ENCODE results near the gene ARL13B. TPM values are rescaled to one million over a fixed set of nuclear protein-coding genes. Genes with fewer than 3 reads are reported as not detected.
A peak's percentile ranks its signal among the peaks of the same experiment; 100 is the strongest.

The ARL13B gene
- polyA plus RNA-seq, 1 experiment = 6.3 TPM

GRCh38 chr3:93973131-93974126, 6.5 kb upstream of the ARL13B start, which contains the start of gene PROS1:
Gene PROS1 (minus strand): TSS chr3:93973896. CDS start chr3:93973749, 147 bp downstream.
- POLR2A ChIA-PET = interaction anchor here (1.6 kb wide), 1 partner anchor 89 kb away, joined by 10 read pairs; the partner anchor contains the start of genes DHFR2 and NSUN3
- H3K4me3 ChIP-seq (ENCODE audit: low read depth, low read length) = peak within 1 kb of the TSS; percentile 71

GRCh38 chr3:93981649-93982048, 1.7 kb downstream of the ARL13B start:
- POLR2A ChIA-PET = no interaction called here
- no peak for DNase-seq (ENCODE audit: low read depth, low spot score)
- Histone ChIP-seq H3K9me3 (ENCODE audit: control insufficient read depth, insufficient read depth, low read length) (no peaks in the 10 kb centered on the region; the same call in 1 of the 2 replicates), H3K27me3 (ENCODE audit: control insufficient read depth, insufficient read depth, low read length) (no peaks in the 10 kb centered on the region), H3K4me3 (ENCODE audit: low read depth, low read length) (no peak overlapping the region), H3K27ac (ENCODE audit: low read depth, low read length) (no peak overlapping the region)
- no peak for TF ChIP-seq CTCF (IDR thresholded peaks at IDR 0.05; ENCODE audit: low read depth, low read length)
- CTCF ChIA-PET = interaction anchor here (0.9 to 1.5 kb wide), 2 partner anchors 23 to 88 kb away, joined by 5 read pairs; no protein-coding TSS in a partner anchor

More at GRCh38 chr3:93973131-93974126, 6.5 kb upstream of the ARL13B start, which contains the start of gene PROS1:
- Histone ChIP-seq H3K27me3 (ENCODE audit: control insufficient read depth, insufficient read depth, low read length) (no peaks in the 10 kb centered on the region), H3K9me3 (ENCODE audit: control insufficient read depth, insufficient read depth, low read length) (no peaks in the 10 kb centered on the region), H3K27ac (ENCODE audit: low read depth, low read length) (peak within 1 kb of the TSS; percentile 72)
- DNase-seq (ENCODE audit: low read depth, low spot score) = no peak
- CTCF ChIA-PET = interaction anchor here (0.7 to 1.9 kb wide), 2 partner anchors 31 to 96 kb away, joined by 3 to 8 read pairs; no protein-coding TSS in a partner anchor
- no peak for TF ChIP-seq CTCF (IDR thresholded peaks at IDR 0.05; ENCODE audit: low read depth, low read length)

GRCh38 chr3:93983408-93983807, 3.5 kb downstream of the ARL13B start:
- H3K4me3 ChIP-seq (ENCODE audit: low read depth, low read length) = no peak overlapping the region
- H3K9me3 ChIP-seq (ENCODE audit: control insufficient read depth, insufficient read depth, low read length) = no peaks in the 10 kb centered on the region; the same call in 1 of the 2 replicates
- CTCF ChIA-PET = interaction anchor here (0.7 kb wide), 1 partner anchor 19 kb away, joined by 3 read pairs; no protein-coding TSS in a partner anchor
- no peaks in the 10 kb centered on the region for H3K27me3 ChIP-seq (ENCODE audit: control insufficient read depth, insufficient read depth, low read length)
- TF ChIP-seq CTCF (IDR thresholded peaks at IDR 0.05; ENCODE audit: low read depth, low read length) = no peak
- POLR2A ChIA-PET = no interaction called here
- DNase-seq (ENCODE audit: low read depth, low spot score) = no peak
- no peak overlapping the region for H3K27ac ChIP-seq (ENCODE audit: low read depth, low read length)

GRCh38 chr3:93984618-93985017, 4.7 kb downstream of the ARL13B start:
- CTCF ChIA-PET = no interaction called here
- no peak for TF ChIP-seq CTCF (IDR thresholded peaks at IDR 0.05; ENCODE audit: low read depth, low read length)

More at GRCh38 chr3:93984618-93985017, 4.7 kb downstream of the ARL13B start:
- no peak overlapping the region for H3K4me3 ChIP-seq (ENCODE audit: low read depth, low read length)
- no peaks in the 10 kb centered on the region for H3K27me3 ChIP-seq (ENCODE audit: control insufficient read depth, insufficient read depth, low read length)
- POLR2A ChIA-PET = no interaction called here
- H3K9me3 ChIP-seq (ENCODE audit: control insufficient read depth, insufficient read depth, low read length) = no peaks in the 10 kb centered on the region; the same call in 1 of the 2 replicates
- DNase-seq (ENCODE audit: low read depth, low spot score) = no peak
- H3K27ac ChIP-seq (ENCODE audit: low read depth, low read length) = no peak overlapping the region

All from AG04450 (cell line).